ENCODE results near the gene CDYL2. TPM values are rescaled to one million over a fixed set of nuclear protein-coding genes. Genes with fewer than 3 reads are reported as not detected.

The CDYL2 gene
- total RNA-seq, 2 experiments from 2014 or later: 0.98 to 2.5 TPM

DNA sequence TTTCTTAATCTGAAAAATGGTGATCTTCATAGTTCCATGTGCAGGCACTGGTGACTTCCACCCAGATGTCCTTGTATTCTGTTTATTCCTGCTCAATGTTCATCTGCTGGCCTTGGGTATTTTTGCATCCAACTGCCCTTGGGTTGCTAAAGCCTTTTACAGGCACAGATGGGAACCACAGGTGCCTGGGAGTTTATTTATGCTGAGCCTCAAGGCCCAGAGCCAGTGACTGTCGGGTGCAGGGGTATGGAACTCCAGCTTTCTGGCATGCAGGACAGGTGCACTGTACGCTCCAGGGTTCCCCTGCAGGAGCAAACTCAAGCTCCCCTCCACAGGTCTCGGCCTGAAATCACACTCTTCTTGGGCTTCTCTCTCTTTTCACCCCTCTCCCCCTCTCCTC, 241.3 kb downstream of the CDYL2 start:
- no peaks in the 10 kb centered on the region for H3K79me2 ChIP-seq (ENCODE audit: insufficient read depth, low read depth, low read length)
- H3K4me2 ChIP-seq (ENCODE audit: low read length): no peak overlapping the region
- H3K9me2 ChIP-seq (ENCODE audit: insufficient read depth, low read length): no peaks in the 10 kb centered on the region
- no peaks in the 10 kb centered on the region for H4K20me1 ChIP-seq (ENCODE audit: insufficient read depth, low read length)
- ChIA-PET POLR2A (no interaction called here), CTCF (ENCODE audit: unreplicated experiment) (no interaction called here)
- TF ChIP-seq, protein P1, sequence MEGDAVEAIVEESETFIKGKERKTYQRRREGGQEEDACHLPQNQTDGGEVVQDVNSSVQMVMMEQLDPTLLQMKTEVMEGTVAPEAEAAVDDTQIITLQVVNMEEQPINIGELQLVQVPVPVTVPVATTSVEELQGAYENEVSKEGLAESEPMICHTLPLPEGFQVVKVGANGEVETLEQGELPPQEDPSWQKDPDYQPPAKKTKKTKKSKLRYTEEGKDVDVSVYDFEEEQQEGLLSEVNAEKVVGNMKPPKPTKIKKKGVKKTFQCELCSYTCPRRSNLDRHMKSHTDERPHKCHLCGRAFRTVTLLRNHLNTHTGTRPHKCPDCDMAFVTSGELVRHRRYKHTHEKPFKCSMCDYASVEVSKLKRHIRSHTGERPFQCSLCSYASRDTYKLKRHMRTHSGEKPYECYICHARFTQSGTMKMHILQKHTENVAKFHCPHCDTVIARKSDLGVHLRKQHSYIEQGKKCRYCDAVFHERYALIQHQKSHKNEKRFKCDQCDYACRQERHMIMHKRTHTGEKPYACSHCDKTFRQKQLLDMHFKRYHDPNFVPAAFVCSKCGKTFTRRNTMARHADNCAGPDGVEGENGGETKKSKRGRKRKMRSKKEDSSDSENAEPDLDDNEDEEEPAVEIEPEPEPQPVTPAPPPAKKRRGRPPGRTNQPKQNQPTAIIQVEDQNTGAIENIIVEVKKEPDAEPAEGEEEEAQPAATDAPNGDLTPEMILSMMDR (conservative IDR thresholded peaks at IDR 0.05; ENCODE audit: low read length): no peak
- no peak for TF ChIP-seq EZH2phosphoT487 (IDR thresholded peaks at IDR 0.05; ENCODE audit: borderline replicate concordance, low read depth, low read length)
- no peak overlapping the region for H3K4me3 ChIP-seq (ENCODE audit: low read depth, low read length, poor library complexity, severe bottlenecking)
- no peak for DNase-seq (ENCODE audit: low spot score)
- H3K9me3 ChIP-seq (ENCODE audit: low read length): no peaks in the 10 kb centered on the region
- H3K4me1 ChIP-seq (ENCODE audit: insufficient read depth, low read length, poor library complexity, severe bottlenecking): no peaks in the 10 kb centered on the region
- H3K36me3 ChIP-seq (ENCODE audit: insufficient read depth, low read length): no peaks in the 10 kb centered on the region
- no TSS peak for BruUV-seq (replicated peaks)
- no peak overlapping the region for H3K27ac ChIP-seq (ENCODE audit: low read depth, low read length, poor library complexity, severe bottlenecking)
- H2AFZ ChIP-seq (ENCODE audit: low read length): no peak overlapping the region
- intact Hi-C loops (cut with micrococcal nuclease; ENCODE audit: unreplicated experiment): no loop called here

DNA sequence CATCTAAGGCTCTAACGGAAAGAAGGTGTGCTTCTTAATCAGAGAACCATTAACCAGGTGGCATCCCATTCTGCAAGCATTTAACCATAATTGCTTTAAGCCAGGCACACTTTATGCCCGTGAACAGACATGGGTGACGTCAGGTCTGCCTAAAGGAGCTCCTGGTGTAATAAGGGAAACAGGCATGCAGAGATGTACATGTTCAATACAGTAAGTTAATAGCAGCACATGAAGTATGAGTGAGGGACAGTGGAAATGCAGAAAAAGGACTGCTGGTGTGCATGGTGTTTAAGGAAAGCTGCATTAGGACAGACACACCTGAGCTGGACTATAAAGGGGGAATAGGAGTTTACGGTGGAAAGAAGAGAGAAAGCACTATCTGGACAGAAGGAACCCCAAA, 245.0 kb downstream of the CDYL2 start:
- Histone ChIP-seq H3K4me2 (ENCODE audit: low read length) (no peak overlapping the region), H3K79me2 (ENCODE audit: insufficient read depth, low read depth, low read length) (no peaks in the 10 kb centered on the region), H4K20me1 (ENCODE audit: insufficient read depth, low read length) (no peaks in the 10 kb centered on the region), H3K4me1 (ENCODE audit: insufficient read depth, low read length, poor library complexity, severe bottlenecking) (no peaks in the 10 kb centered on the region), H3K9me3 (ENCODE audit: low read length) (no peaks in the 10 kb centered on the region), H2AFZ (ENCODE audit: low read length) (no peak overlapping the region), H3K36me3 (ENCODE audit: insufficient read depth, low read length) (no peaks in the 10 kb centered on the region), H3K9me2 (ENCODE audit: insufficient read depth, low read length) (no peaks in the 10 kb centered on the region), H3K27ac (ENCODE audit: low read depth, low read length, poor library complexity, severe bottlenecking) (no peak overlapping the region), H3K4me3 (ENCODE audit: low read depth, low read length, poor library complexity, severe bottlenecking) (no peak overlapping the region)
- BruUV-seq (replicated peaks): no TSS peak
- intact Hi-C loops (cut with micrococcal nuclease; ENCODE audit: unreplicated experiment): no loop called here
- POLR2A ChIA-PET: no interaction called here
- DNase-seq (ENCODE audit: low spot score): no peak
- CTCF ChIA-PET (ENCODE audit: unreplicated experiment): no interaction called here
- TF ChIP-seq, protein P1 (conservative IDR thresholded peaks at IDR 0.05; ENCODE audit: low read length): no peak

GRCh38 chr16:80557037-80557436, 247.4 kb downstream of the CDYL2 start:
- BruUV-seq (replicated peaks): no TSS peak
- Histone ChIP-seq H3K4me2 (ENCODE audit: low read length) (no peak overlapping the region), H4K20me1 (ENCODE audit: insufficient read depth, low read length) (no peaks in the 10 kb centered on the region), H2AFZ (ENCODE audit: low read length) (no peak overlapping the region), H3K9me2 (ENCODE audit: insufficient read depth, low read length) (no peaks in the 10 kb centered on the region), H3K36me3 (ENCODE audit: insufficient read depth, low read length) (no peaks in the 10 kb centered on the region), H3K4me3 (ENCODE audit: low read depth, low read length, poor library complexity, severe bottlenecking) (no peak overlapping the region), H3K27ac (ENCODE audit: low read depth, low read length, poor library complexity, severe bottlenecking) (no peak overlapping the region), H3K4me1 (ENCODE audit: insufficient read depth, low read length, poor library complexity, severe bottlenecking) (no peaks in the 10 kb centered on the region), H3K9me3 (ENCODE audit: low read length) (no peaks in the 10 kb centered on the region), H3K79me2 (ENCODE audit: insufficient read depth, low read depth, low read length) (no peaks in the 10 kb centered on the region)
- TF ChIP-seq, protein P1 (conservative IDR thresholded peaks at IDR 0.05; ENCODE audit: low read length): no peak
- TF ChIP-seq EZH2phosphoT487 (IDR thresholded peaks at IDR 0.05; ENCODE audit: borderline replicate concordance, low read depth, low read length): no peak
- intact Hi-C loops (cut with micrococcal nuclease; ENCODE audit: unreplicated experiment): no loop called here
- ChIA-PET POLR2A (no interaction called here), CTCF (ENCODE audit: unreplicated experiment) (no interaction called here)
- no peak for DNase-seq (ENCODE audit: low spot score)
